GM10248 (cell line): ENCODE measurements around the gene MPZL3.

ENCODE experiments used
- CTCF ChIA-PET: fragments of 300-600 bp; sonication (Branson Sonifier 250); formaldehyde crosslinking; extraction: SDS; loops from one replicate; lab custom pipeline; 2021; ENCODE audit warnings: antibody characterized with exemption; lab: Yijun Ruan, JAX
- POLR2A ChIA-PET: fragments of 350-650 bp; sonication (Branson Sonifier 250); formaldehyde crosslinking; extraction: SDS; loops from one replicate; lab custom pipeline; 2020; ENCODE audit warnings: antibody characterized with exemption; lab: Yijun Ruan, JAX
- DNase-seq: peaks from one replicate; pipeline ENCODE4 v3.0.0; 2012; ENCODE audit errors: extremely low spot score
- TF ChIP-seq, protein P1 (sequence below): IDR thresholded peaks from 2 replicates; pipeline ENCODE4 v1.5.1; 2012; ENCODE audit warnings: mild to moderate bottlenecking, low read depth; ENCODE audit errors: extremely low read depth, missing control alignments, control extremely low read depth

The MPZL3 gene

DNA sequence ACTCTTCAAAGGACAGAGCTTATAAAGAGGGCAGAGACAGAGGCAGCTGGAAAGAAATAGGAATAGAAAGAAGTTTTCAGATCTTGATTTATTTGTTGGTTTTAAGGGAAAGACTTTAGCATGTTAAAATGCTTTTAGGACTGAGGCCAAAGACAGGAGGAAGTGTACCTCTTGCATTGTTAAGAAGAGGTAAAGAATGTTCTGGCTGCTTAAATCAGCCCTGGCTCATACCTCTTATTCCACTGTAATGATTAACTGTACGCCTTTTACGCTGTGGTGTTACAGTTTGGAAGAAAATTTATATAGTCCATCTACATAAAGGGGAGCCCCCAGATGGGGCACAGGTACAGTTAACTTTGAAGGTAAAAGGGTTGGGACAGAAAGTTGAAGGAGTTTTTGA is 22.0 kb upstream of the MPZL3 start:
- ChIA-PET CTCF (no interaction called here), POLR2A (no interaction called here)
- DNase-seq, result no peak
- TF ChIP-seq, protein P1, sequence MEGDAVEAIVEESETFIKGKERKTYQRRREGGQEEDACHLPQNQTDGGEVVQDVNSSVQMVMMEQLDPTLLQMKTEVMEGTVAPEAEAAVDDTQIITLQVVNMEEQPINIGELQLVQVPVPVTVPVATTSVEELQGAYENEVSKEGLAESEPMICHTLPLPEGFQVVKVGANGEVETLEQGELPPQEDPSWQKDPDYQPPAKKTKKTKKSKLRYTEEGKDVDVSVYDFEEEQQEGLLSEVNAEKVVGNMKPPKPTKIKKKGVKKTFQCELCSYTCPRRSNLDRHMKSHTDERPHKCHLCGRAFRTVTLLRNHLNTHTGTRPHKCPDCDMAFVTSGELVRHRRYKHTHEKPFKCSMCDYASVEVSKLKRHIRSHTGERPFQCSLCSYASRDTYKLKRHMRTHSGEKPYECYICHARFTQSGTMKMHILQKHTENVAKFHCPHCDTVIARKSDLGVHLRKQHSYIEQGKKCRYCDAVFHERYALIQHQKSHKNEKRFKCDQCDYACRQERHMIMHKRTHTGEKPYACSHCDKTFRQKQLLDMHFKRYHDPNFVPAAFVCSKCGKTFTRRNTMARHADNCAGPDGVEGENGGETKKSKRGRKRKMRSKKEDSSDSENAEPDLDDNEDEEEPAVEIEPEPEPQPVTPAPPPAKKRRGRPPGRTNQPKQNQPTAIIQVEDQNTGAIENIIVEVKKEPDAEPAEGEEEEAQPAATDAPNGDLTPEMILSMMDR, result no peak

GRCh38 chr11:118272001-118272400 is 19.8 kb upstream of the MPZL3 start:
- ChIA-PET CTCF (interaction anchor here (1.7 kb wide), 1 partner anchor 19 kb away, joined by 4 read pairs; no protein-coding TSS in a partner anchor), POLR2A (no interaction called here)
- TF ChIP-seq, protein P1, result no peak
- no peak for DNase-seq

GRCh38 chr11:118267486-118267885 is 15.3 kb upstream of the MPZL3 start:
- TF ChIP-seq, protein P1, result no peak
- no peak for DNase-seq
- CTCF ChIA-PET, result interaction anchor here (1.1 to 1.4 kb wide), 3 partner anchors 15 to 69 kb away, joined by 3 to 5 read pairs (median 4); no protein-coding TSS in a partner anchor
- POLR2A ChIA-PET, result no interaction called here

DNA sequence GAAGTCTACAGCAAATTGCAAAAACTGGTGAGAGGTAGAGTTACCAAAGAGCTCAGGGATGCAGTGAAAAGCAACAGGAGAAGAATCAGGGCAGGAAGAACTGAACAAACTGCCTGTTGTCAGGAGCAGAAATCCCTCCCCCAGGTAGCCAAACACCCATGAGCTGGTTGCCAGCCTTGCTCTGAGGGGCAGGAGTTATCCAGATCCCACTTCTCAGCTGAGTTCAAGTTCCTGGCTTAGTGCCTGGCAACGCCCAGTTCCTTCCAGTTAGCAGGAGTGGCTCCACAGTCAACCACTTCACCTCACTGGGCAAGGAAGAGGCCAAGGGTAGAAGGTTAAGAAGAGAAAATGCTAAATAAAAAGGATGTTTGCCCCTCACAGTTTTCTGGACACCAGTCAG is 13.8 kb upstream of the MPZL3 start:
- TF ChIP-seq, protein P1, result no peak
- DNase-seq, result no peak
- CTCF ChIA-PET, result interaction anchor here (0.8 to 1.8 kb wide), 6 partner anchors 9 to 39 kb away, joined by 3 to 6 read pairs (median 3); partner anchors contain the start of gene CD3E
- POLR2A ChIA-PET, result no interaction called here

- CTCF ChIA-PET, result interaction anchor here (0.6 to 1.8 kb wide), 7 partner anchors 8 to 67 kb away, joined by 3 to 6 read pairs (median 4); no protein-coding TSS in a partner anchor
- no peak for DNase-seq
- TF ChIP-seq, protein P1, result no peak
- POLR2A ChIA-PET, result no interaction called here
Observed at GRCh38 chr11:118264569-118265465, 12.7 kb upstream of the MPZL3 start.

- ChIA-PET CTCF (interaction anchor here (1.1 to 1.8 kb wide), 5 partner anchors 9 to 66 kb away, joined by 3 to 6 read pairs (median 4); partner anchors contain the start of gene MPZL3), POLR2A (no interaction called here)
- TF ChIP-seq, protein P1, result no peak
- DNase-seq, result no peak
Observed at GRCh38 chr11:118263695-118264568, 11.8 kb upstream of the MPZL3 start, which contains the start of gene MPZL2. MPZL2 (minus strand) TSS chr11:118264297; CDS start chr11:118264153, 144 bp downstream.
